Mesodermal cell (in vitro differentiated cells): ENCODE data around the gene OR4L1.

Experiments
- H3K27ac ChIP-seq: 2 replicates; pipeline ENCODE4 v1.7.0; 2013; ENCODE audit warnings: mild to moderate bottlenecking, low read depth, low read length, moderate library complexity; ENCODE audit not compliant: severe bottlenecking
- H3K36me3 ChIP-seq: 2 replicates; pipeline ENCODE4 v1.7.1; 2013; ENCODE audit warnings: mild to moderate bottlenecking, low read length, moderate library complexity; ENCODE audit not compliant: control insufficient read depth, insufficient read depth
- H3K4me1 ChIP-seq: one replicate; pipeline ENCODE4 v1.7.1; 2013; ENCODE audit warnings: mild to moderate bottlenecking, low read length; ENCODE audit not compliant: insufficient read depth, control insufficient read depth, poor library complexity, severe bottlenecking
- H3K4me3 ChIP-seq: 2 replicates; pipeline ENCODE4 v1.7.0; 2013; ENCODE audit warnings: low read length, control low read depth, mild to moderate bottlenecking; ENCODE audit not compliant: insufficient read depth, poor library complexity, severe bottlenecking; ENCODE audit errors: extremely low read depth
- H3K9me3 ChIP-seq: 2 replicates; pipeline ENCODE4 v1.7.1; 2013; ENCODE audit warnings: mild to moderate bottlenecking, low read length, moderate library complexity; ENCODE audit not compliant: control insufficient read depth
- WGBS, 2 experiments: methylation state at CpG; one replicate each; pipeline ENCODE4 v1.1.5; 2013; ENCODE audit warnings: missing lambda C conversion rate in 2 of 2; ENCODE audit not compliant: insufficient coverage in 2 of 2; 5-methylcytosine and 5-hydroxymethylcytosine counted together

Gene OR4L1

DNA sequence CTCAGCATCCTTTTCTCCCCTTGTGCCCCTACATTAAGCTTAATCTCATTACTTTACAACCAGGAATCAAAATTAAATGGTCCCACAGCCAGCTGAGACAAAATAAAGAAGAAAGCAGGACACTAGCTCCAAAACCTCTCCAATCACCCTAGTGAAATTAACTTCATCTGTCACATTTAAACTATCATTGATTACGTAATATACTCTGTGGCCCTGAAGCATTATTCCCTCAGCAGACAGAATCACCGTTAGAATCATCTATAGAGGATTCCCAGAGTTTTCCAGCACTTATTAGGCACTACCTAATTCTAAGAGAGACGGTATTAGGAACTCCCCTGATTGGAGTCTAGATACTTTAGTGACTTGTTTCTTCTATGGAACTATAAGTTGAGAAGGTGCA, 50.6 kb downstream of the OR4L1 start, which contains the start of gene OR4K17:
Gene OR4K17, plus strand, starts transcription at position 302 of the 400 bp plus-strand sequence. CDS start 6,761 bp downstream, outside the sequence.
- WGBS, 2 experiments: 45% methylated on average over 2 of the region's 3 CpGs; no CpG with 5 or more reads in 1 of the 2 experiments
- Histone ChIP-seq H3K4me3 (no peak within 1 kb of the TSS), H3K9me3 (peaks cover 26% of the 10 kb centered on the region), H3K4me1 (no peaks in the 10 kb centered on the region), H3K27ac (no peak within 1 kb of the TSS), H3K36me3 (no peaks in the 10 kb centered on the region)
